Activated CD8-positive, alpha-beta memory T cell treated with anti-CD3 and anti-CD28 coated beads for 48 hours (primary cell): ENCODE results near the gene GOT1.

Source experiments
- DNase-seq, 3 experiments: peaks; one replicate each; pipeline ENCODE4 v3.0.0-alpha.2; 2020; ENCODE audit warnings: low read depth in 2 of 3, low spot score in 2 of 3

GOT1 gene

DNA sequence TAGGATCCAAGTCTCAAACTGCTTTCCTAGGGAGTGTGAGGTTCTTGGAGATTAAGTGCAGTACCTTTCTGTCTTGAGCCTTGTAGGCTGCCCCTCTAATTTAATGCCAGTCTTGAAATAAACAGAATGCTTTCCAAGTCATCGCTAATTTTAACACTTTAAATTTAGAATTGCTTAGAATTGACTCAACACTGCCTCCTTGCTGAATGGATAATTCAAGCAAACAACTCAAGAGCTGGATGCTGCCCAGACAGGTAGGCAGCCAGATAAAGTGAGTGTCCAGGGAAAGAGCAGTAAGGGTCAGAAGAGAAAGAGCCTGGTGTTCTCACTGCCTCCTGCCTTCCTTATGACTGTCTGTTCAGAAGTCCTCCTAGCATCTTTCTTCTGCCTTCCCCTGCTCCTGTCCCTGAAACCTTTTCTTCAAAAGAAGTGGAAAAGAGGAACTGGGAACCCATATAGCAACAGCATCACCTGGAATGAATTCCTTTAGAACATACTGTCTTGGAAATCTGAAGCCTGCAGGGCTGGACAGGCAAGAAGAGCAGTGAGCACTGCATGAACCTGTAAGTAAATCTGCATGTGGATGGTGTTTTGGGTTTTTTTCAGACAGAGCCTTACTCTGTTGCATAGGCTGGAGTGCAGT is 3.1 kb upstream of the GOT1 start:
- no peak for DNase-seq

DNA sequence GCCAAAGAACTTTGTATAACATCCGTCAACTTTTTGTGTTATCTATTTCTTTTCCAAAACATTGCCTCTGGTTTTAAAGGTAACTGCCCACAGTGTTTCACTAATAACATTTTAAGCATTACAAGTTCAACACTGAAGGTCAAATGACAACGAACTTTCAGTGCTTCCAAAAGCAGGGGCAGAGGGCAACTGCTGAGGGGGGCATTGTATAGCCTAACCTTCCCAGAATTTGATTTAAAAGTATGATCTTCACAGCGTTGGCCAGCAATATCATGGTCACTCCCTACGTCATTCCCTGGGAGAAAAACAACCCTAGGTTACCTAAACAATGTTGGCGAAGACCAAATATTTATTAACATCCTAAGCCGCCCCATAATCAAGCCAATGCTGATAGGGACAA is 2.5 kb upstream of the GOT1 start:
- DNase-seq, result no peak

DNA sequence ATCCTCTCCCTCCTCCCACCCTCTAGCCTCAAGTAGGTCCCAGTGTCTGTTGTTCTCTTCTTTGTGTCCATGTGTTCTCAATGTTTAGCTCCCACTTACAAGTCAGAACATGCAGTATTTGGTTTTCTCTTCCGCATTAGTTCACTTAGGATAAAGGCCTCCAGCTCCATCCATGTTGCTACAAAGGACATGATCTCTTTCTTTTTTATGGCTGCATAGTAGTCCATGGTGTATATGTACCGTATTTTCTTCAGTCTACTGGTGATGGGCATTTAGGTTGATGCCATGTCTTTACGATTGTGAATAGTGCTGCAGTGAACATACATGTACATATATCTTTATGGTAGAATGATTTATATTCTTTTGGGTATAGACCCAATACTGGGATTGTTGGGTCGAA is 1.6 kb upstream of the GOT1 start:
- DNase-seq, result no peak

GRCh38 chr10:99431190-99431760 is 851 bp upstream of the GOT1 start:
- DNase-seq, result peak in 1 of 3 experiments; percentile 3

GRCh38 chr10:99430116-99430450 is 341 bp downstream of the GOT1 start:
- DNase-seq, result no peak

- DNase-seq, result no peak
Measured at GRCh38 chr10:99429517-99430095, 818 bp downstream of the GOT1 start.

DNA sequence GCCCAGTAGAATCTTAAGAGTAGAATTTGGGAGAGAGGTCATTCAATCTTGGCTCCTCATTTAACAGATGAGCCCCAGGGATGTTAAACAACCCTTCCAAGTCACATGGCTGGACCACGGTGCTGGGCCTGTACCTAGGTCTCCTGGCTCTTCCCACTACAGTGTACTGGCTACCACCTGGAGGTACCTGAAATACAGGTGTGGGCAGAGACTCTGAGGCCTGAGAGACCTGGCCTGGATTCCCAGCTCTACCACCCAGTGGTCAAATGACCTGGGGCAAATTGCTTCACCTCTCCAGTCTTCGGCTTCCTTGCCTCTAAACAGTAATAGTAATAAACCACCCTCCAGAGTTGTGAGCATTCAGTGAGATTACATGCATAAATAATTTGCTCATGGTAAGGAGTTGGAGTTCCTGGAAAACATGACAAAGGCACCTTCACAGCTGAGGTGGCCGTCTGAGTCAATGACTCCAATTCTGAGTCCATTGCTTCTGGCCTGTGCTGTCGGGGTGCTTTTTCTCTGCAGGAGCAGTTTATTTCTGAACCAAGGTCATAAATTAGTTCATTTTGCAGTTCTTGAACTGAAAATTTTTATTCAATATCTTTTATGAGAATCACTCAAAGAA is 2.7 kb downstream of the GOT1 start:
- DNase-seq, result no peak

DNA sequence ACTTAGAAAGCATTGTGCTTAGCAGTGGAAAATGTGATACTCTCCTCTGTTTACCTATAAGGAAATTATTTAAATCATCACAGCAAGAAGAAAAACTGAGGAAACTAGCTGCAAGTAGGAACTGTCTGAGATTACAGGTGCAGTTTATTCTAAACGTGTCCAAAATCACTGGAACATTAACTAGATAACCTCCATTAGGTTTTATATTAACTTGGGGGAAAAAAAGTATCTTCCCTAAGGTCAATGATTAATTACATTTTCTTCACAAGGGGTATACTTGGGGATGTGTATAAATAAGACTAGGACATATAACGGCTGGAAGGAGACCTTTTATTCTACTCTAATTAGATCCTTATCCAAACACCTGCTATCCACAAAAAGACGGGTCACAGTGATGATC is 3.7 kb downstream of the GOT1 start:
- DNase-seq, result no peak

DNA sequence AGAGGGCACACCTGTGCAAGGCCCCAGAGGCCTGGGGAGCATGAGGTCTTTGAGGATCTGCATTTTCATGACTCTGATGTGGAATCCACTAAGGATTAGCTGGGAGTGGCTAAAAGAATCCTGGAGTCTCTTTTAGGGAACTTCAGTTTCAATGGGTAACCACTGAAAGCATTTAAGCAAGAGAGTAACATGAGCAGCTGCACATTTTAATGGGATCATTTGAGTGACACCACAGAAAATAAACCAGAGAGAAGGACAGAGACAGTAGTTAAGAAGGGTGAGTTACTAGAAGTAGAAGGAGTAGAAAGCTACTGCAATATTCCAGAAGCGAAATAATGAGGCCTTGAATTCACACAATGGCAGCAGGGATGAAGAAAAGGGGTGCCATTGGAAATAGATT is 5.2 kb downstream of the GOT1 start:
- DNase-seq, result no peak

- no peak for DNase-seq
Measured at GRCh38 chr10:99424656-99425055, 5.8 kb downstream of the GOT1 start.

GRCh38 chr10:99422529-99423096 is 7.8 kb downstream of the GOT1 start:
- no peak for DNase-seq

- no peak for DNase-seq
Measured at GRCh38 chr10:99421233-99421739, 9.1 kb downstream of the GOT1 start.

- DNase-seq, result no peak
Measured at GRCh38 chr10:99419688-99420087, 10.7 kb downstream of the GOT1 start.

DNA sequence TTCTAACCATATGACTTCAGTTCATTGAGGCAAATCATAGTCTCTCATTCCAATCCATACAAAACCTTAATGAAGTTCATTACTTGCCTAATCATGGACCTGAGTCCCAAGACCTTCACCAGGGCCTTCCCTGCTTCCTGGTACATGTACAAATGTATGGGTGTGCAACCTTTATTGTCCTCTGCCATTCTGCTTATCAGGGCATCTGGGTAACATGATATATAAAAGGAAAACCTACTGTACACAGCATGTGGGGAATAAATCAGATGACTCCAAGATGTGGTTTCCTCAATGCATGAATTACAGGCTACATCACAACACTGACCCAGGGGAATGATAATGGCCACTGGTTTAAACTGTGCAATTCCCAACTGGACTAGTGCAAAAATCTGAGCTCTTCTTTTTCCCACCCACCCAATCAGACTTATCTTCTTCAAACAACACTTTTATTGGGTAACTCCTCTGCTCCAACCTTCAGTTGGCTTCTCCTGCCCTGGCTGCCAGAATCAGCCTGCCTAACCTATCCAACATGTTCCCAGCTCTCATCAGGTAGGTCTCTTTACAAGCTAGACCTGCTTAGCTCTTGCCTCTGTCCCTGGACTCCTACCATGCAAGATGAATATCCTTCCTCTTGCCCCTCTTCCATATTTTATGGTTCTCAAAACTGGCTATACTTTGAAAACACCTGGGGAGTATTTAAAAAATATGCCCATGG is 11.4 kb downstream of the GOT1 start:
- no peak for DNase-seq

- DNase-seq, result no peak
Measured at GRCh38 chr10:99412099-99412498, 18.3 kb downstream of the GOT1 start.

DNA sequence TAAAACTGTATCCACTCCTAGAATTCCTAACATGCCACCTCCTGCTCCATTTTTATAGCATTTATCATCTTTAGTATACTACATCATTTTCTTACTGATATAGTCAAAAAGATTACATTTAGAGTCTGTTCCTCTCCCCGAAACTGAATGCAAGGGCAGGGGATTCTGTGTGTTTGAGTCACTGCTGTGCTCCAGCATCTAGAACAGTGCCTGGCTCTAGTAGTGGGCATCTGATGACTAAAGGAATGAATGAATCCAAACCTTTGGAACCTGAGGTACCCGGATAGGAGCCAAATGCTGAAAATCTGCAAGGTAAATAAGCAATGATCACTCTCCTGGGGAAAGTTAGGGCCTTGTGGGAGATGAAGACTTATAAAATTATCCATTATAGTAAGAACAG is 18.9 kb downstream of the GOT1 start:
- no peak for DNase-seq

GRCh38 chr10:99410876-99411275 is 19.5 kb downstream of the GOT1 start:
- no peak for DNase-seq

DNA sequence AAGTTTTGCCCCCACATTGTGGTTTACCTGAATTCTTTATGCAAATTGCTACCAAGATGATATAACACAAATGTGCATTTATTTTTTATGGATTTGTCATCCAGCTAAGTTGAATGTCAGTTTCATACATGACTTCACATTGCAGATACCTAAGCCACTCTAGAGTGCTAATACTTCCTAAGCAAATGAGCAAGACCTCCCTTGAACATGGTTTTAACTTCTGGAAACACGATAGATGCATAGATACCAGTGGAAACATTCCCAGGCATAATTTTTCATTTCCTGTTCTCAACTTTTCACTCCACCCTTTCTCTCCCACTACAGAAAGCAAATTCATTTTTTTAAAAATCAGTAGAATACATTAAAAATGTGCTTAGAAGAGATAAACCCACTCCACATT is 20.3 kb downstream of the GOT1 start:
- no peak for DNase-seq

DNA sequence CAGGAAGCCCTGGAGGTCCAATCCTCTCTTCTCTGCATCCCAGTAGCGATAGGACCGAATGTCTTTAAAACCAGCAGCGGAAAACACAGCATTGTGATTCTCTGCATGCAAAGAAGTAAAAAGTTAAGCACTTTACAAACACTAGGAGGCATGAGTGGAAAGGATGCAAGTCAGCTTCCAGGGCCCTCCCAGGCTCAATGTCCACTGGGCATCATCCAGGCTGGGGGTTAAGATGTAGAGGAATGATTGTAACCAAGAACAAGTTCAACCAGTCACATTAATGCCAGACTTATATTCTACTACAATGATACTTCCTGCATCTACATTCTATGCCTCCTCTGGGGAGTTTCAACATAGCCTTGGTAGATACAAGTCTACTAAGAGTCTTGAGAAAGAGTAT is 24.3 kb downstream of the GOT1 start:
- no peak for DNase-seq

DNA sequence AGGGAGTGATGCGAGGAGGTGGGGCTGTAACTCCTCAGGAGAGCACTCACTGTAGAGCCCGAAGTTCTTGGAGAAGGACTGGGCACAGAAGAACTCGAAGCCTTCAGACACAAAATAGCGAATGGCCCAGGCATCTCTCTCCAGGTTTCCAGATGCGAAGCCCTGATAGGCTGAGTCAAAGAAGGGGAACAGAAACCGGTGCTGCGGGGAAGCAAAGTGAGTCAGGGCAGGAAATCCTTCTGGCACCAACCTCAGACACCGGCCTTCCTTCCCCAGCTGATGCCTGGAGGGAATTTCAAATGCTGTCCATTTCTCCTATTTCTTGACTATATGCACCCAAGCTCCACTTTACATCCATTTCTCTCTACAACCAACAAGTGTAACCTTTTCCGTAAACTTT is 26.8 kb downstream of the GOT1 start:
- DNase-seq, result no peak

DNA sequence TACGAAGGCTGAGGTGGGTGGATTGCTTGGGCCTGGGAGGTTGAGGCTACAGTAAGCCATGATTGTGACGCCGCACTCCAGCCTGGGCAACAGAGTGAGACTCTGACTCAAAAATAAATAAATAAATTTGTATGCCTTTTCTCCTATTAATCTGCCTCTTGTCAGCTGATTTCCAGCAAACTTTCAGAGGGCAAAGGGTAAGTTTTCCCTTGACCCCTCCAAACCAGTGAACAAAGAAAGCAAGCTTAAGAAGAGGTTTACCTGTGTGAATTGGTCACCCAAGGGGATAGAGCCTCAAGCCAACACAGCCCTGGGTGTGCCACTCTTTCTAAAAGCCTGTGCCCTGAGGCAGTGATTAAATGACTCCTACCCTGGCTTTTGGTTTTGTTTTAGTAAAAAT is 30.8 kb downstream of the GOT1 start:
- no peak for DNase-seq

DNA sequence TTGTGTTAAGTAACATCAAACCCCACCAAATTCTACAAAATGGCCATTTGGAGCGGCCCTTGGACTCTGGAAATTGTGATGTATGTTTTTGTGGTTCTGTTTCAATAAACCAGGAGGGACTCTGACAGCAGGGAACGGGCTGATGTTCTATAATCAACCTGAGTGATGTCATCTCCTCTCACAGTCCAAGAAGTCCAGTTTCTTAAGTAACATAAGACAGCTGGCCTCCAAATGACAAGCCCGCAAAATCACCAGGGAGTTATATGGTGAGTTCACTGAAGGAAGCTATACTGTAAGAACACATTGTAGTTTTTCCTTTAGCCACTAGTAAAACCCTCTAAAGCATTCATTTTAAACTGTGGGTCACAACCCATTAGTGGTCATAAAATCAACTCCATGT is 34.0 kb downstream of the GOT1 start:
- no peak for DNase-seq
